Stimulated activated CD4-positive, alpha-beta T cell treated with anti-CD3 and anti-CD28 coated beads, TNF-alpha, amount 100 ng/mL, for 24 hours (primary cell): ENCODE measurements around the gene FGF1.
"Not testable (repeated sequence)": the region's sequence is repeated elsewhere in the genome, so short reads cannot be mapped to it uniquely, and the experiment has no call there.

Experiments
- DNase-seq, 3 experiments: peaks; one replicate each; pipeline ENCODE4 v3.0.0-alpha.2; 2020; ENCODE audit warnings: low read depth in 3 of 3

Gene FGF1

DNA sequence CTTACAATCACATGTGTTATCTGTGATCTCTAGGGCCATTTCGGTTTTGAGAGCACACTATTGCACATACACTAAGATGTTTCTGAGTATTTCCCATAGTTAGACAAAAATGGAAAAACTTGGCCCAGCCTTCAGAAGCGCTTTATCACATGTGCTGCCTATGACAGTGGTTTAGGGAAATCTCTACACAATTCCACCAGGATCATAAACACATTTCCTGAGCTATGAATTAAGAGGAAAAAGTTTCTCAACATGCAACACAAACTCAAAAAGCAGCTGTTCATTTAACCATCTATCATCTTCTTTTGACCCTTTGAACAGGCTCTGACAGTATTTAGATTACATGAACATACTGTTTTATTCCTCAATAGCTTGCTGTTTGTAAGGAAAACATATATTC lies 15.1 kb downstream of the FGF1 start:
- no peak for DNase-seq

DNA sequence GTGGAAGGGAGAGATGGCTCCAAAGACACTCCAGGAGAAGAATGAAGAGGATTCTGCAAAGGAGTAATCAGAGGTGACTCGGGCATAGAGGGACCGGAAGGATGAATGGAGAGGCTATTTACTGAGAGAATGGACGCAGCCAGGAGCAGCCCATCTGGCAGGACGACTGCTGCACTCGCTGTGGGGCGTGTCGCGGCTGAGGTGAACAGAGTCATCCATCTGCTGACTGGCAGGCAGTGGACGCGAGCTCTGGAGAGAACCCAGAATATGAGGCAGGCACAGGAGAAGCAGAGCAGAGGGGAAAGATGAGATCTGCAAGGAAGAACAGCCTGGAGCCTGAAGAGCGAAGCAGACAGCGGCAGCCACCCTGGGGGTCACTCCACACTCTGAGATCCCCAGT lies 16.4 kb downstream of the FGF1 start:
- DNase-seq: no peak

DNA sequence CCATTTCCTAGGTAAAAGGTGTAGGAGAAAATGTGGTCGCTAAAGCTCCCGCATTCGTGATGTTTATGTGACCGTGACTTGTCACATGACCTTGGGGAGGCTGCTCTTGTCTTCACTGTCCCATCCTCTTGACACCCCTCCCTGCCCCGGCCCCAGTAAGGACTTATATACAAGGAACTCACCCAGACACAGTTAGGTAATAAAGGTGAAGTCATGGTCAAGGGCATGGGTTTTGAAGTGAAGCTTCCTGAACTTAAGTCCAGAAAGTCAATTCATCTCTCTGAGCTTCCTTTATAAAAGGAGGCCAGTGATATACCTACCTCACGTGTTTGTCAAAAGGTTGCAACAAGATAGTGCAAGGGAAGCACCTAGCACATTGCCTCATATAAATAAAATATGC lies 17.6 kb downstream of the FGF1 start:
- no peak for DNase-seq

DNA sequence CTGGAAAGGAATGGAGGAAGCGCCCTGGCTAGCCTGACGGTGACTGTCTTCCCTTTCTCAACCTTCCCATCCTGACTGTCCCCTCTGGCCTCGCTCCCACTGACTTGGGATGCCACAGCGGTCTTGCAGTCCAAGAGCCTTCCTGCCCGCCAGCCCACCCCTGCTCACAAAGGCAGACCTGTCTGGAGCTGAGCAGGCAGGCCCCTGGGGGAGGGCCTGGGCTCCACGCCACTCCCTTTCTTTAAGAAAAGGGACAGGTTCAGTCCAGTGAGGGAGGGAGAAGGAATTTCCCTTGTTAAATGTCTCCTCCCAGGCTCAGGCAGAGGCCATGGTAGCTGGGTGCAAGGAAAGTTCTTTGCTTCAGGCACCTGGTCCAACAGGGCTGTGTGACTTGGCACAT lies 18.1 kb downstream of the FGF1 start:
- no peak for DNase-seq

DNA sequence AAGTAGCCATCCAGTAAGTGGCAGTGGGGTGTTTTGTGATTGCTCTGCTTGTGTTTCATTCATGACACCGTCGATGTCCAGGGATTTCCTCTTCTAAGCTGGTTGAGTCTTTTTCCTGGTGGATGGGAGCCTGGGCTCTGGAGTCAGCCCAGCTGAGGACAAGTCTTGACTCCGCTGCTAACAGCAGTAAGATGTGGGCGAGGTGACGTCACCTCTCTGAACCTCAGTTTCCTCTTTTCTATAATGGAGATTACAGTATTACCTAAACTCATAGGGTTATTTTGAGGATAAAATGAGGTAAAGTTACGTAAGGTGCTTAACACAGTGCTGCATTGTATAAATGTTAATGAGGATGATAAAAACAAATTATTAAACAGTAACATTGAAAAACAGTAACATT lies 21.3 kb downstream of the FGF1 start:
- no peak for DNase-seq

DNA sequence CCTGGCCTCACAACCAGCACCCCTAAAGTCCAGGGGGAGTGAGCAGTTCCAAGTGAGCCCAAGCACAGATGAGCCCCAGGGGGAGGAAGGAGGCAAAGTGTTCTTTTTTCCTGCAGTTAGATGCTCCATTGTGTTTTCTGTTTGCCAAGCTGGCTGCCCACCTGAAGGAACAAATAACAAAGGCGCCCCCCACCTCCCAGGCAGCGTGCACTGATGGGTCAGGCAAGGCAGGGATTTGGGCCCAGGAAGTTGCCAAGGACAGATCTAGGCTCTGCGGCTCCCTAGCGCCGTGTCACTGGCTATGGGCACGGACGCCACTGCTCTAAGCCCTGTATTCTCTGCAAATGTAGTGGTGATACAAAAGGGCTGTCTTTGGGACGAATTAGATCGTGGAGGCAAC lies 21.8 kb downstream of the FGF1 start:
- no peak for DNase-seq

DNA sequence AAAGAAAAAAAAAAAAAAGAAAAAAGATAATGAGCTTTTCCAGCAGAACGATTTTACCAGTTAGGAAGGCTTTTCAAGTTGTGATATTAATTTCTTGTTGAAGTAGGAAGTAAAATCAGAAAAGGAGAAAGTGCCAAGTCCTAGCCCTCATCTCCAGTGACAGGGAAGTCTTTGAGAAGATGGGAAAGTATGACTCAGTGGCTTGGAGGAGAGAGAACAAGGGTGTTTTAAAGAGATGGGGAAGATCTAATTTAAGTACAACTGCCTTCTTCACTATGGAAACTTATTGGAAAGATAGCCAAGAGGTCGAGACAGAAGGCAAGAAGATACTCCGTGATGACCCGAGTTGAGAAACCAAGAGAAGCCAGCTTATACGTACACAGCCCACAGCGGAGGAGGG lies 22.6 kb downstream of the FGF1 start:
- DNase-seq: no peak

DNA sequence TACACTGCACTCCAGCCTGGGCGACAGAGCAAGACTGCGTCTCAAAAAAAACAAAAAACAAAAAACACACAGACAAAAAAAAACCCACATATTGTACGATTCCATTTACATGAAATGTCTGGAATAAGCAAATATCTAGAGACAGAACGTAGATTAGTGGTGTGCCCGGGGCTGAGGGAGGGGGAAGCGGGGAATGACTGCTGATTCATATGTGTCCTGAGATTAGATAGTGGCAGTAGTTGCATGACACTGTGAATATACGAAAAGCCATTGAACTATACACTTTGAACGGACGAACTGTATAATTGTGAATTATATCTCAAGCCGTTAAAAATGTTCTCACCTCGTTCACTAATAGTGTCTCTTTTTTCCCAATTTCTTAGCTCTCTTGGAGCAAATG lies 23.9 kb downstream of the FGF1 start:
- DNase-seq: no peak

DNA sequence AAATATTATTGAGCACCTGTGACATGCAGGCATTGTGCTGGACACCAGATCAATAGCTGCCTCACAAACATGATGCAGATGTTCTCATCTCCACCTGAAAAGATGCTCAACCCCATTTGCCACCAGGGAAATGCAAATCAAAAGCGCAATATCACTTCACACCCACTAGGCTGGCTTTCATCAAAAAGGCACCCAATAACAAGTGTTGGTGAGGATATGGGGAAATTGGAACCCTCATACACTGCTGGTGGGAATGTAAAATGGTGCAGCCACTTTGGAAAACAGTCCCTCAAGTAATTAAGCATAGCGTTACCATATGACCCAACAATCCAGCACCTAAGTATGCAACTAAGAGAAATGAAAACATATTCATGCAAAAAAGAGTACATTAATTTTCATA lies 24.7 kb downstream of the FGF1 start:
- DNase-seq: no peak

DNA sequence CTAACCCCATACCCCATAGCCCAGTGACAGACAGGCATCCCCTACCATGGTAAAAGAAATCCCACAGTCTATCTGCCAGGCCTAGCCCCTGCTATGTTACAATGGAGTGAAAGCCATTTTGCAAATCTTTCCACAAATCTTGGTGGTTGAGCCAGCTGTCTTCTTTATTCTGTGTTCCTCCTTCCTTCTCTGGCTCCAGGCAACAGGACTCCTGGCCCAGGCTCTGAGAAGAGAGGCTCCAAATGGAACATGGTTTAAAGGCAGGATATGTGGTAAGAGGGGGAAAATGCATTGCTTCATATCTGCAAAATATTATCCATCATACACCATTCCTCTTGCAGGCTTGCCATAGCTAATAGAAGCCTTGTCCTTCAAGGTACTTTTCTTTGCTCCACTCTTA lies 25.2 kb downstream of the FGF1 start:
- DNase-seq: no peak

DNA sequence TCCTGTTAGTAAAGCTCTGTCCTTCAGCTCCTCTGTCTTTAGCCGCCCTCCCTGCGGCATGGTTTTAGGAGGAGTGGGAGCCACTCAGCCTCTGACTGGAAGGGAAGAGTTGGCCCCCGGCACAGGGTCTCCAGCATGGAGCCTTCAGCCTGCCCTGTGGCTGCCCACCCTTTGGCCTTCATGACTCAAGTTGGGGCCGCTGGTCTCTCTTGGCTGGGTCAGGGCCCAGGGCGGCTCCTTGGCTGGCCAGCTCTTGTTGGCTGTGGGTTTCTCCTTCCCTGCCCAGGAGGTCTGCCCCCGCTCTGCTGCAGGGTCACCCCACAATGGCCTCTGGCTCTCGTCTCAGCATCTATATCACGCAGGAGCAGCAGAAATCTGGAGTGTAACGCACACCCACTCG lies 25.7 kb downstream of the FGF1 start:
- no peak for DNase-seq

DNA sequence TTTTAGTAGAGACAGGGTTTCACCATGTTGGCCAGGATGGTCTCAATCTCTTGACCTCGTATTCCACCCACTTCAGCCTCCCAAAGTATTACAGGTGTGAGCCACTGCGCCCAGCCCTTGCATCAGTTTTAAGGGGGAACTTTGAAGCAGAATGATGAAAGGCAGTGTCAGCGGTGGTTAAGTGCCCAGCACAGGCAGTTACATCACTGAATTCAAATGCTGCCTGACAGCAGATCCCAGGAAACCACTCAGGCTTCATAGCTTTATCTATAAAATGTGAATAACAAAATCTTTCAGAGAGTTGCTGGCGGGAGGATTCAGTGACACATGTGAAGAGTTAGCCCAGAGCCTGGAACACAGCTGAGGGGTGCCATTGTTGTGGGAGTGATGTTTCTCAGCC lies 26.5 kb downstream of the FGF1 start:
- no peak for DNase-seq

DNA sequence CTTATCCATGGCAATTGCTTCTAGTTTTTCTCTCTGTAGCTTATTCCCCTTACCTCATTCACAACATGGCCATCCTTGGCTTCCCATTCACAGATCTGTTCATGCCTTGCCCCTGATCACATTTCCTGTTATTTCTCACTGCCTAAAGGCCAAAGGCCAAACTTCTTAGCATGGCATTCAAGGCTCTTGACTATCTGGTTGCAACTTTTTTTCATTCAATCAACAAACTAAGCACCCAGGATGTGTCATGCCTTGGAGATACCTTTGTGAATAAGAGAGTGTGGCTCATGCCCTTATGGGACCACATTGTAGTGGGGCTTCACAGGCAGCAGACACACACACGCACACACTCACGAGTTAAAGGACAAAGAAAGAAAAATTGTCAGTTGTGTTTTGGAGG lies 27.6 kb downstream of the FGF1 start:
- DNase-seq: no peak

DNA sequence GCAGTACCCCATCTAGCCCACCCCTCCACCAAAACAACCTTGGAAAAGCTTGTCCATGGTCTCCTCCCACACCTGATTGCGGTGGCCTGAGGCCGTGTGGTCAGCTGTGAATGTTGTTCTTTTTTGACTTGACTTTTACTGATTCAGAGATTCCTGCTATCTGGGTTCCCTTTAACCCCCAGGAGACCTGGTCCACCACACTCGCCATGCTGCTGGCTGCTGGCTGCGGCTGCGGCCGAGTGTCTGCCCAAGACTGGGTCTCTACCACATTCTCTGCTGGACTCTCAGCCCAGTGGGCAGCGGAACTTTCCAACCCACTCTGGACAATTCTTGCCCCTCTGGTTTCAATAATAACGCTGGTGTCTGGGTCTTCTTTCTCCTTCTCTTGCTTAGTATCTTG lies 28.4 kb downstream of the FGF1 start:
- DNase-seq: no peak

DNA sequence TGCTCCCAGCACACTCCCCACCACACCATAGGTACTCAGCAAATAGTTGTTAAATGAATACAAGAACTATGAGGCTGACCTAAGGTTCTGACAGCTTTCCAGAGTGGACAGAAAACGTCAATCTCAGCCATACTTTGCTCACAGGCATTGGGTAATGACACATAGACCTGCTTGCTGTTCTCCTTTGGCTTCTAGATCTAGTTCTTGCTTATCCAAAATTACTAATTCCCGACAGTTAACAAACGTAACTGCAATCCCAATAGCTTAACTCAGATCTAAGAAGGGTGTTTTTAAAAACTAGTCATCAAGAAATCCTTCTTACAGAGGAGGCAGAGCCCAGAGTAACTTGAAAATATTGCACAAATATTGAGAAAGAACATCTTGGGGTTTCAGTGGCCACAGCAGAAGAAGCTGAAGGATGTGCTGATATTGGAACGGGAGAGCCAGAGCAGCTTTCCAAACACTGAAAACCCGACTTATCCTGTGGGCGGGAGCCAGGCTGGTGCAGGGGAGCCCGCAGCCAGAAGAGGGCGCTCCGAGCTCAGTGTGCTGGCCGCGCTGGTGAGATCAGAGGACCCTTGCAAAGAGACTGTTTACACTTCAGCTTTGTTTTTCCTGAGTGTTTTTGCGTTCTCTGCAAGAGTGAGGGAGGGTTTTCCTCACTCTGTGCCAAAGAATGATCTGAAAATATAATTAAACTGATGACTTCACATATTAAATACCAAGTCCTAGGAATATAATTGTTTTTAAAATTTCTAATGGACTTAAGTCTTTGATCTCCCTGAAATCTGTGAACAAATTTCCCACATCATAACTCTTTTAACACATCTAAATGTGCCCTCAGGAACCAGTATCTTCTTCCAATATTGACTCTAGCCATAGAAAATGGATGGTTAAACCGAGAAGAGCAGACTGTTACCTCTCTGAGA lies 30.3 kb downstream of the FGF1 start:
- DNase-seq: peak; percentile 33 to 70 (median 51)

DNA sequence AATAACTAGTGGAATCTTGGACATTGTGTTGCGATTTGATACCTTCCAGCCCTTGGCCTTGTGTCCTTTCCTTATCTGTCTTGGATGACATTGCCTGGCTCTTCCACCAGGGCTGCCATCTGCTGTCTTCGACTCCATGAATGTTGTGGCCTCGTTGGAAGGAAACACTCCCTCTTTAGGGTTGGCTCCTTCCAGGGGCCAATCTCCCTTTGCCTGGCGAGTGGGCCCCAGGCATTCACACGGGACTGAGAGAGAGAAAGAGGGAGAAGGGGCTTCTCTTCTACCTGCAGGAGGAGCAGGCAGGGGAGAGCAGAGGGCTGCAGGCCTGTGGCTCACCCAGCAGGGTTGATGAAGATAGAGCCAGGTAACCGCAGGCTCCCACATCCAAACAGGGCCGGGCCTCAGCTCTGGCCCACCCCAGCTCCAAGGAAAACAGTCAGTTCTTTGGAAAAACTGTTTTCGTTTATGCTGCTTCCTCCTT lies 31.3 kb downstream of the FGF1 start:
- no peak for DNase-seq

DNA sequence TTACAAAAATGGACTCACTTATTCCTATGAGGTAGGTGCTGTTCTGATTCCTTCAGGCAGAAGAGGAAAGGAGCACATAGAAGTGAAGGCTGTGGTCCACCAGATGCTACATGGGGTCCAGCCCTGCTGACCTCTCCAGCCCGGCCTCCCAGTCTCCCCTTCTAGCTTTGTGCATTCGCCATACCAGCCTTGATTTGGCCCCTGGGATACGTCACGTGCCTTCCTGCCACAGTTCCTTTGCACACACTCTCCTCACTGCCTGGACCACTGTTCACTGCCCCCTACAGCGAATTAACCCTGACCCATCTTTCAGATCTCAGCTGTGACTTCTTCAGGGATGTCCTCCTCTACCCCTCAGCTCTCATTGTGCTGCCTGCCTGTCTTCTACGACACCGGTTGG lies 32.6 kb downstream of the FGF1 start:
- no peak for DNase-seq

DNA sequence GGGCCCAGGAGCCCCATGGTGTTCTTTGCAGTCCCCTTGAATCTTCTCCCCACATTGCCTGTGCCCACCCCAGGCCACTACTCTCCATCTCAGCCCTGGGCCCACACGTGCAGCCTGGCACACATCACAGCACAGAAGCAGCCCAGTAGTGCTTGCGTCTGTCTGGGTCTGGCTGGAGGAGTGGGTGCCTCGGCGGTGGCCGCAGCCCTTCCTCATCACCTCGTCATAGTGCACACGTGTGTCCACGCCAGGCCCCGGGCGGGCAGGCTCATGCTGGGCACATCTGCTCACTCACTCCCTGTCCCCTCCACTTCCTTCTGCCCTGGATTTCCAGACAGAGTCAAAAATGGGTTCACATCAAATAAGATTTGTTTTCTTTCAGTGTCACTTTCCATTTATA lies 33.3 kb downstream of the FGF1 start:
- no peak for DNase-seq

DNA sequence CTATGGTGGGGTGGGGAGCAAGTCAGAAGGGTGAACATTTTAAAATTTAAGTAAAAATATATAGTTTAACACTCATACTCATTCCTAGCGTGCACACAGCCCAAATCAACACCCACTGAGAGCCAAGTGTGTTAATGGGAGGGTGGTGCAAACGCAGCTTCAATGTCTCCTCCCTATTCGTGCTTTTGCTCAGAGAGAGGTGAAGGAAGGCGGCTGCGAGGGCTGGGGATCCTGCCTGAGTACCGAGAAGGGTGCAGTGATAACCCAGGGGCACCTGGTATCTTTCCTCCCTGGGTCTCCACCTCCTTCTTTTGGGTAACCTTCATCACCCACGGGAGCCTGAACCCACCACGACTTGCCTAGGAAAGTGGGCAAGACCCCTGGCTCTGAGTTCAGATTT lies 35.0 kb downstream of the FGF1 start:
- no peak for DNase-seq

DNA sequence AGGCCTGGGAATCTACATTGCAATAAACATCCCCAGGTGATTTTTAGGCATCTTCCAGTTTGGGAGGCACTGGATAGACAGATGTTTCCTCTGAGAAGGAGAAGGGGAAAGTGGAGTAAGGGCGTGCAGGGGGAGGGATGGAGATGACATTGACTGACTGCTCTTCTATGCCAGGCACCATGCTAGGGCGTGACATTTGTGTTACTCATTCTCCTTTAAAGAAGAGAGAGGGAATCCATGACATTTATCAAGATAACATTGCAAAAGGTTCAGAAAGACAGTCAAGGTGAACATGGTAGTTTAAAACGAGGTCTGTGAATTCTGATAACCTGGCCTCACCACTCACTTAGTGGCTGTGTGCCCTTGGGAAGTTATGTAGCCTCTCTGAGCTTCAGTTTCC lies 35.8 kb downstream of the FGF1 start:
- no peak for DNase-seq

DNA sequence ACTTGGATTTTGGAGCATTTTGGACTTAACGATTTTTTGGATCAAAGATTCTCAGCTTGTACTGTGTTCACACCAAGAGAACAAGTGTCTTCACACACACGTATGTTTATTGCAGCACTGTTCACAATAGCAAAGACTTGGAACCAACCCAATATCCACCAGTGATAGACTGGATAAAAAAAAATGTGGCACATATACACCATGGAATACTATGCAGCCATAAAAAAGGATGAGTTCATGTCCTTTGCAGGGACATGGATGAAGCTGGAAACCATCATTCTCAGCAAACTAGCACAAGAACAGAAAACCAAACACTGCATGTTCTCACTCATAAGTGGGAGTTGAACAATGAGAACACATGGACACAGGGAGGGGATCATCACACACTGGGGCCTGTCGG lies 37.8 kb downstream of the FGF1 start:
- DNase-seq: not testable (repeated sequence)

DNA sequence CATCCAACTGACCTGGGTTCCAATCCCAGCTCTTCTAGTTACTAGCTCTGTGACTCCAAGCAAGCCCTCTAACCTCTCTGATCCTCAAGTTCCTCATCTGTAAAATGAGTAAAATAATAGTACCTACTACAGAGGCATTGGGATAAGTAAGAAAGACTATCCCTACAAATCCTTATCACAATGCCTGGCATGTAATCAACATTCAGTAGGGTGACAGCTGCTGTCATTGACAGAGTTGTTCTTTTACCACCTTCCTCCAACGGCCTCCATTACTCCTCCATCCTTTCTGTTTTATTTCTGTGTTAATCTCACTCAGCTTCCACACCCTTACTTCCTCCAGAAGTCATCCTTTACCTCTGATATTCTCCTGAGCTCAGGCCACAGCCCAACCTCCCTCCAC lies 40.4 kb downstream of the FGF1 start:
- no peak for DNase-seq

DNA sequence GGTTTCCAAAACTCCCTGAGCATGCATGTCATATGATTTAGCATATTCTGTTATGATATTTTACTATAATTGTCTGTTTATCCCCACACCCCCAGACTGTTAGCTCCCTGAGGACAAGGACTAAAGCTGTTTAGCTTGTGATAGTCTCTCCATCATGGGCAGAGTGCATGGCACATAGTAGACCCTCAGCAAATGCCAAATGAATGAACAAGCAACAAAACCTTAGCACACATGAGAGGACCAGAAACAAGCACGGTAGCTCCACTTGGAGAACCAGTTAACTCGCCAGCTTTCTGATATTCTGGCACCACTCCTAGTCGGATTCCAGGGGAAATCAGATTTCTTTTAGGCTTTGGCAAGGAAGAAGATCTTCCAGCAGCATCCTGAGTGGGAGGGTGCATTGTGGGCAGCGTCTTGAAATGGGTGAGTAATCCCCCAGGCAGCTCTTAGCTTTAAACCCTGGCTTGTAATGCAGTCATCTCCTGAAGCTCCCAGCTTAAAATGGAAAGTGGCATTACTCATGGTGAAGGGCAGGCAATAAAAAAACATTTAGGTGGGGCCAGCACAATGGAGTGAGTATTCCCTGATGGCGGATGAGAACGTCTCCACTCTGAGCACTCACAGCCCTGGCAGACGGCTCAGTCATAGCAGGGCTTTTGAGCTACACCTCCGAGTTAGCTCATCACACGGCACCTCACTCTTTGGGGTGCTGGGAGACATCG lies 41.1 kb downstream of the FGF1 start:
- DNase-seq: no peak
